Right atrium auricular region (tissue), 2 donors: ENCODE results near the gene ST7. TPM values are rescaled to one million over a fixed set of nuclear protein-coding genes. Genes with fewer than 3 reads are reported as not detected.
A peak's percentile ranks its signal among the peaks of the same experiment; 100 is the strongest.

Source experiments
- DNase-seq: peaks from one replicate; pipeline ENCODE4 v3.0.0-alpha.2; 2019; ENCODE audit warnings: low spot score
- H3K27ac ChIP-seq, 2 donors: fragments of 200-600 bp; sonication (generic); 1 replicate in 1 of 2; 2 replicates in 1 of 2; pipeline ENCODE4 v1.5.1; 2016 to 2019
- H3K27me3 ChIP-seq, 2 donors: fragments of 200-600 bp; sonication (generic); one replicate each; pipeline versions ENCODE4 v1.5.1 to v1.6.0; 2017 to 2019
- H3K36me3 ChIP-seq: fragments of 200-600 bp; sonication (generic); one replicate; pipeline ENCODE4 v1.5.1; 2016
- H3K4me1 ChIP-seq, 2 donors: fragments of 200-600 bp; sonication (generic); one replicate each; pipeline versions ENCODE4 v1.5.1 to v1.6.0; 2017 to 2019
- H3K4me3 ChIP-seq, 2 donors: fragments of 200-600 bp; sonication (generic); 1 replicate in 1 of 2; 2 replicates in 1 of 2; pipeline ENCODE4 v1.5.1; 2017 to 2019; ENCODE audit warnings: mild to moderate bottlenecking in 1 of 2, moderate library complexity in 1 of 2
- H3K9me3 ChIP-seq, 2 donors: fragments of 200-600 bp; sonication (generic); one replicate each; pipeline ENCODE4 v1.5.1; 2019
- CTCF ChIP-seq, 2 donors: fragments of 200-600 bp; sonication (generic); IDR thresholded peaks; one replicate each; pipeline ENCODE4 v1.5.1; 2019; ENCODE audit warnings: antibody characterized with exemption in 2 of 2
- total RNA-seq, 2 donors: library from RNA; depleted of rRNA; stranded (reverse); fragments of >200 nt; gene quantifications; one replicate each; pipeline ENCODE4 v1.1.0, GENCODE V29; 2016

The ST7 gene
- total RNA-seq, 2 donors from 2014 or later, result 45.4 to 48.1 TPM

- no peak overlapping the region for H3K27ac ChIP-seq
- no peak for TF ChIP-seq CTCF (IDR thresholded peaks at IDR 0.05)
- H3K9me3 ChIP-seq, result no peaks in the 10 kb centered on the region
- DNase-seq, result no peak
- no peaks in the 10 kb centered on the region for H3K36me3 ChIP-seq
- H3K4me1 ChIP-seq, result peaks cover 0 to 28% of the 10 kb centered on the region in 2 donors
- H3K27me3 ChIP-seq, result no peaks in the 10 kb centered on the region
- no peak overlapping the region for H3K4me3 ChIP-seq
Observed at GRCh38 chr7:117009705-117010361, 56.5 kb downstream of the ST7 start.

- DNase-seq, result no peak
- no peak for TF ChIP-seq CTCF (IDR thresholded peaks at IDR 0.05)
- Histone ChIP-seq H3K9me3 (no peaks in the 10 kb centered on the region), H3K27ac (no peak overlapping the region), H3K36me3 (no peaks in the 10 kb centered on the region), H3K4me1 (peaks cover 0 to 35% of the 10 kb centered on the region in 2 donors), H3K27me3 (no peaks in the 10 kb centered on the region), H3K4me3 (no peak overlapping the region)
Observed at GRCh38 chr7:117010375-117011133, 57.3 kb downstream of the ST7 start.

GRCh38 chr7:117011419-117012260, 58.3 kb downstream of the ST7 start:
- no peak overlapping the region for H3K4me3 ChIP-seq
- no peaks in the 10 kb centered on the region for H3K27me3 ChIP-seq
- peaks cover 0 to 41% of the 10 kb centered on the region in 2 donors for H3K4me1 ChIP-seq
- no peaks in the 10 kb centered on the region for H3K9me3 ChIP-seq
- H3K27ac ChIP-seq, result no peak overlapping the region
- no peaks in the 10 kb centered on the region for H3K36me3 ChIP-seq
- TF ChIP-seq CTCF (IDR thresholded peaks at IDR 0.05), result no peak
- no peak for DNase-seq

- Histone ChIP-seq H3K36me3 (no peaks in the 10 kb centered on the region), H3K4me1 (peaks cover 0 to 41% of the 10 kb centered on the region in 2 donors), H3K9me3 (no peaks in the 10 kb centered on the region), H3K27ac (no peak overlapping the region), H3K4me3 (no peak overlapping the region), H3K27me3 (no peaks in the 10 kb centered on the region)
- no peak for DNase-seq
- TF ChIP-seq CTCF (IDR thresholded peaks at IDR 0.05), result no peak
Observed at GRCh38 chr7:117012284-117012683, 59.0 kb downstream of the ST7 start.

- Histone ChIP-seq H3K27ac (no peak overlapping the region), H3K36me3 (no peaks in the 10 kb centered on the region), H3K4me3 (no peak overlapping the region), H3K4me1 (peaks cover 0 to 43% of the 10 kb centered on the region in 2 donors), H3K27me3 (no peaks in the 10 kb centered on the region), H3K9me3 (no peaks in the 10 kb centered on the region)
- no peak for DNase-seq
- TF ChIP-seq CTCF (IDR thresholded peaks at IDR 0.05), result peak in 1 of 2 donors; percentile 28
Observed at GRCh38 chr7:117012696-117013095, 59.4 kb downstream of the ST7 start.
